RCC 7860 (cell line): ENCODE data around the gene GORAB.

Experiments
- DNase-seq: peaks from one replicate; pipeline ENCODE4 v3.0.0-alpha.2; 2015; ENCODE audit warnings: low spot score
- FAIRE-seq: peaks from 2 replicates; lab custom pipeline; 2012; peaks lifted over from hg19 to GRCh38; lab: Jason Lieb, UNC

GORAB gene, protein sequence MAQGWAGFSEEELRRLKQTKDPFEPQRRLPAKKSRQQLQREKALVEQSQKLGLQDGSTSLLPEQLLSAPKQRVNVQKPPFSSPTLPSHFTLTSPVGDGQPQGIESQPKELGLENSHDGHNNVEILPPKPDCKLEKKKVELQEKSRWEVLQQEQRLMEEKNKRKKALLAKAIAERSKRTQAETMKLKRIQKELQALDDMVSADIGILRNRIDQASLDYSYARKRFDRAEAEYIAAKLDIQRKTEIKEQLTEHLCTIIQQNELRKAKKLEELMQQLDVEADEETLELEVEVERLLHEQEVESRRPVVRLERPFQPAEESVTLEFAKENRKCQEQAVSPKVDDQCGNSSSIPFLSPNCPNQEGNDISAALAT

GRCh38 chr1:170531758-170532657 lies at the start of gene GORAB:
Gene GORAB (plus strand): TSS chr1:170532166. CDS start chr1:170532224, 58 bp downstream.
- FAIRE-seq = peak; percentile 78
- DNase-seq = peak; percentile 77

DNA sequence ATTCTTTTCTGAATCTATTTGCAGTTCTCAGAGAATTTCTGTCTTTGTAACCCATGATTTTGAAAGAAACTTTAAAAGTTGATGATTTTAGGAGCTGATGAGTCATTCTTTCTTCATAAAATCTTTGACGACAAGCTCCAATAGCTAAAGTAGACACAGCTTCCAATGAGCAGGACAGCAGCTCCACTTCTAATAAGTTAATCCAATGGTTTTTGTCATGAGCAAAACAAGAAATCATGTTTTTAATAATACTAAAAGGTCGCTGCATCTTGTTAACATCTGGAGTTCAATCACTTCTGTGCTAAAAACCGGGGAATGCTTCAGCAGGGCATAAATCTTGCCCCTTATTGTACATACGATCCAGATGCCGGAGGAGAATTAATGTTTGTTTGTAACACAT lies 48.9 kb upstream of the GORAB start:
- DNase-seq (no peak), FAIRE-seq (no peak)

DNA sequence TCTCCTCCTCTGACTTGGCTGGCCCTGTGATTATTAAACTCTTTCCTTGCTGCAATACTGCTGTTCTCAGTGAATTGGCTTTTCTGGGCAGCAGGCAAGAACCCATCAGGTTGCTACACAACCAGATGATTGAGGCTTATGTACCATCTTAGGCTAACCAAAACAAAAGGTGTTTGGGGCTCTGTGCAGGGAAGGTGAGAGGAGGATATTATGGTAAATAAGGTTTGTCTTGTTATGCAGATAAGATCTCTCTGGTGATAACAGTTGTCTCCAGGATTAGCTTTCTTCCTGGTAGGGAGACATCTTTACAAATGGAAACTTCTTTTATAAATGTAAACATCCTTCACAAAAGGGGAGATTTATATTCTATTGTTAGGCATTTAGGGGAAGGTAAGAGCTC lies 44.5 kb upstream of the GORAB start:
- DNase-seq = no peak
- FAIRE-seq = no peak

DNA sequence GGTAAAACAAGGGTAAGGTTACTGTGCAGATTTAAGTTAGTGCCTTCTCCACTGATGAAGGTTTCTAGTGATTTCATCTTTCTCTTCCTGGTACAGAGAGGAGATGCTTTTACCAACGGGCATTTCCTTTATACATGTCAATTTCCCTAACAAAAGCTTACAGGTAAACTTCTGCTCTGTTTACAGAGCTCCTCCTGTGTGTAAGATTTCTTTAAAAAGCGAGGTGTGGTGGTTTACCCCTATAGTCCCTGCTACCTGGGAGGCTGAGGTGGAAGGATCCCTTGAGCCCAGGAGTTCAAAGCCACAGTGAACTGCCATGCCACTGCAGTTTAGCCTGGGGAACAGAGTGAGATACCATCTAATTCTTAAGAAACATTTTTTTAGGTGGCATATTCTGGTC lies 40.7 kb upstream of the GORAB start:
- no peak for FAIRE-seq
- DNase-seq = no peak

DNA sequence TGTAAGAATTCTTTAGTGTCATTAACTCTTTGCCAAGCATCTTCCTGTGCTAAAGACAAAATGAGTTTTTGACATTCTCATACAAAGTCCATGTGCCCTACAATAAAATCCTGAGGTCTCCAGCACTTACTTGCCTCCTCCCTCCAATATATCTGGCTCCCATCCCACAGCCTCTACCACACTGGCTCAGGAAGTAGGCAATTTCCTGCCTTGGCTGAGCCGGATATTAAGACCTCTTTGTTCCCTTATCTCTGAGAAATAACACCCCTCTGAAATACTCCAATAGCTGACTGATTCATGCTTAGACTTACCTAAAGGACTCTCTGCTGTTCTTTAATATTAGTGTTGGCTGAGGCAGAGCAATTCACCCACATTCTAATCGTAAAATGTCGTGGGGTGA lies 37.6 kb upstream of the GORAB start:
- DNase-seq = no peak
- FAIRE-seq = no peak

GRCh38 chr1:170495006-170495405 lies 37.0 kb upstream of the GORAB start:
- FAIRE-seq = no peak
- no peak for DNase-seq

- DNase-seq = no peak
- no peak for FAIRE-seq
Observed at GRCh38 chr1:170498876-170499275, 33.1 kb upstream of the GORAB start.

DNA sequence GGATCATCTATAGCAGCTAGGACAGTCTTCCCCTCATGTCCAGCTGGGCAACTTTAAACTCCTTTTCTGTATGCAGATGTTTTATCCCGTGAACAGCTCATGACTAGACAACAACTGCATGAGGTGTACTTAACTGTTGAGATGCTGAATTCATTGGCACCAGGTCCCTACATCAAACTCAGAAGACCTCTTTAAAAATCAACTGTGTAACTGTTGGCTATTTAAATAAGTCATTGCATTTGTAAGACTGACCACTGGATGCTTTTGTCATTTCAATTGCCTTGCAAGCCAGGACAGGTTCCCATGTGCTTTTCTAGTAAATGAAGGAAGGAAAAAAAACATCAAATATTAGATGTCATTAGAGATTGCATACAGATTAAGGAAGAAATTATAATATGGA lies 28.3 kb upstream of the GORAB start:
- no peak for FAIRE-seq

DNA sequence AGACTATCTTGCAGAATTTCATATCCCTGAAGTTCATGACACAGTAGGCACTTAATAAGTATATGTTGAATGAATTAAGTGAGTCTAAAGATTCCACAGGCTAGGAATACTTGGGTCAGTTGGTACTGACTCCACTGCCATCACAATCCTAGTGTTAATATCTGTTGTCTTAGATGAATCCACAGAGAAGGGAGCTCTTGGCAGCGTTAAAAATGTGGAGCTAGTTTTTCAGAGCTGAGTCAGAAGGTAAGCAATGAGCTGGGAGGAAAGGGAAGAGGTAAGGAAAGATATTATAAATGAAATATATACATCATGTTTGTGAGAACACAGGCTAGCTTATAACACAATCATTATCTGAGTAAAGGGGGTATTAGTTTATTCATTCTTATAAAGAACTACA lies 21.8 kb upstream of the GORAB start:
- DNase-seq = no peak
- no peak for FAIRE-seq

More for the DNA sequence above, 28.3 kb upstream of the GORAB start:
- no peak for DNase-seq

- DNase-seq (no peak), FAIRE-seq (no peak)
Observed at GRCh38 chr1:170511038-170511437, 20.9 kb upstream of the GORAB start.

DNA sequence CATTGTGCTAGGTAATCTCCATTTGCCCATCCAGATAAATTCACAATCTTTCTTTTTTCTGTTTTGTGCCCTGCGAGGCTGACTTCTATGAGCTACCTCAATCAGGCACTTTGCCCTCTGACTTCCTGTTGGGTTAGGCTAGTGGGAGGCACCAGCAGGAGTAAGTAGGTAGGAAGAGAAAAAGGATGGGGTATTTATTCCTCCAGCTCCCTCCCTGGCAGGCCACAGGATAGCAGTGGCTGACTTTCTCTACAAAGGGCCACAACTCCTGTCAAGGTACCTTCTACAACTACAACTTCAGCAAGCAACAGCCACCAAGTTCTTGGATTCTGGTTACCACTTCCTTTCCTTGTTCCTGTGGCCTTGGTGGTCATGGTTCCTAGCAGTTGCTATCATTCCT lies 18.8 kb upstream of the GORAB start:
- no peak for DNase-seq
- FAIRE-seq = no peak

- no peak for DNase-seq
- no peak for FAIRE-seq
Observed at GRCh38 chr1:170518185-170518834, 13.7 kb upstream of the GORAB start.

GRCh38 chr1:170518965-170519364 lies 13.0 kb upstream of the GORAB start:
- FAIRE-seq (no peak), DNase-seq (no peak)

GRCh38 chr1:170520601-170521000 lies 11.4 kb upstream of the GORAB start:
- DNase-seq (no peak), FAIRE-seq (no peak)

DNA sequence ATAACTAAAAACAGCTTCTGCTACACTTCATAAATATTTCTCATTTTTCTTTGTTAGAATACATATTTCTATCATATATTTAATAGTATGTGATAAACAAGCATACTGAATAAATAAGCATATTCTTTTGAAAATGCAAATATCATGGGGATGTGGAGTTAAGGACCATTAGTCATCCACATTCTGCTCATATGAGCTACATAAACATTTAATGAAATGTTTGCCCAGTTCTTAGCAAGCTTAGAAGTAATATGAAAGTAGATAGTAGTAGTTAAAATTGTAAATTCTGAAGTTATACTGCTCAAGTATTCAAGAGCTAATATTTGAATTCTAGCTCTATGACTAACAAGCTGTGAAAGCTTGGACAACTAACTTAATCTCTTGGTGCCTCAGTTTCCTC lies 10.1 kb upstream of the GORAB start:
- FAIRE-seq = no peak
- no peak for DNase-seq

DNA sequence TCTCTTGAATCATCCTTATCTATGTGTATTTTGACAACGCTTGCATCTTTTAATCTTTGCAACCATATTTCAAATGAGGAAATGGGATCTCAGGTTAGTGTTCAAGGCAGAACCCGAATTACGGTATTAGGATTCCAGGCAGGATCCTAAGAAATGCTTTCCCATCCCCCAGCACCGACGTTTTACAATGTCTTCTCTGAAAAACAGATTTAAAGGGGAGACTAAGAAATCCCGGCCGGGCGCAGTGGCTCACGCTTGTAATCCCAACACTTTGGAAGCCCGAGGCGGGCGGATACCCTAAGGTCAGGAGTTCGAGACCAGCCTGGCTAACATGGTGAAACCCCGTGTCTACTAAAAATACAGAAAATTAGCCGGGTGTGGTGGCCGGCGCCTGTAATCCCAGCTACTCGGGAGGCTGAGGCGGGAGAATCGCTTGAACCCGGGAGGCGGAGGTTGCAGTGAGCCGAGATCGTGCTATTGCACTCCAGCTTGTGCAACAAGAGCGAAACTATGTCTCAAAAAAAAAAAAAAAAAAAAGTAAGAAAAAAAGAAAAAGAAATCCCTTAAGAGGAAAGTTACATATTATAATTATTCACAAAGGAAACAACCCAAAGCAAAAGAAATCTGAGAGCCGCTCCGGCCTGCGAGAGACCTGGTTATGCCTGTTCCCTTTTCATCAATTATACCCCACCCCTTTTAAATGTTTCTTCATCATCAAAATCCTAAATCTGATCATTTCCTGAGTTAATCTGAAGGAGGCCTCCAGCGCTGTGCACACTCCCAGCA lies 801 bp upstream of the GORAB start:
- FAIRE-seq (no peak), DNase-seq (no peak)

DNA sequence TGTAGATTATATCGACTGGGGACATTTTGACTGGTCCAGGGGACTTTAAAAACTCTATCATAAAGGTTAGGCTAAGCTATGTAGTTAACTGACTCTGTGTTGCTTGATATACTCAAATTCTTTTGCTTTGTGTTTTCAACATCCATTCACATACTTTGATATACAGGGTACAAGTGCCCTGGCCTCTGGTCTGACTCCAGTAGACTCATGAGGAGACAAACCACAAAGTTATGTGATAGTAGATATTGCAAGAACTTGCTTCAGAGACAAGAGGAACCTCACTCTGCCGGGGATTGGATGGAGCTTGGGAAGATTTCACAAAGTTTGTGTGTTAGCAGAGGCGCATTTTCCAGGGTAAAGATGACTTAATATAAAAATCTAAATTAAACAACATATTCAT lies 1.3 kb downstream of the GORAB start:
- DNase-seq = peak; percentile 13
- peak; percentile 34 for FAIRE-seq

GRCh38 chr1:170534626-170535147 lies 2.7 kb downstream of the GORAB start:
- DNase-seq = no peak
- FAIRE-seq = no peak

DNA sequence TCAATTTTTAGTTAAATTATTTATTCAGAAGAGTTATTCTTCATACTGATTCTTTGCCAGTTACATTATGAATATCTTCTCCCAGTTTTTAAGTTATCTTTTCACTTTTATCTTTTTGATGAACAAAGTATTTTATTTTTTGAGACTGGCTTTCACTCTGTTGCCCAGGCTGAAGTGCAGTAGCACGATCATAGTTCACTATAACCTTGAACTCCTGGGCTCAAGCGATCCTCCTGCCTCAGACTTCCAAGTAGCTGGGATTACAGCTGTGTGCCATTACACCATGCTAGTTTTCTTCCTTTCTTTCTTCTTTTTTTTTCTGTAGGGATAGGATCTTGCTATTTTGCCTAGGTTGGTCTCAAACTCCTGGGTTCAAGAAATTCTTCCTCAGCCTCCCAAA lies 3.5 kb downstream of the GORAB start:
- FAIRE-seq (no peak), DNase-seq (no peak)

- DNase-seq (peak; percentile 71), FAIRE-seq (peak; percentile 88)
Observed at GRCh38 chr1:170536924-170537551, 5.1 kb downstream of the GORAB start.
